Activated CD8-positive, alpha-beta memory T cell treated with anti-CD3 and anti-CD28 coated beads, Interleukin-2, amount 50 U/mL, for 1 hour (primary cell): Measurements from ENCODE around the gene PNPLA8.

Source experiments
- DNase-seq: peaks from one replicate; pipeline ENCODE4 v3.0.0-alpha.2; 2020; ENCODE audit errors: extremely low read depth

Gene PNPLA8

GRCh38 chr7:108442039-108442568 lies 83.8 kb downstream of the PNPLA8 start:
- DNase-seq = no peak

- no peak for DNase-seq
Observed at GRCh38 chr7:108441392-108441955, 84.5 kb downstream of the PNPLA8 start.

- DNase-seq = no peak
Observed at GRCh38 chr7:108440613-108441012, 85.3 kb downstream of the PNPLA8 start.

GRCh38 chr7:108436906-108437305 lies 89.0 kb downstream of the PNPLA8 start:
- no peak for DNase-seq

- no peak for DNase-seq
Observed at GRCh38 chr7:108434010-108434409, 91.9 kb downstream of the PNPLA8 start.

GRCh38 chr7:108431099-108431498 lies 94.8 kb downstream of the PNPLA8 start:
- no peak for DNase-seq

- no peak for DNase-seq
Observed at GRCh38 chr7:108430664-108431063, 95.3 kb downstream of the PNPLA8 start.

- DNase-seq = no peak
Observed at GRCh38 chr7:108427766-108428165, 98.2 kb downstream of the PNPLA8 start.

GRCh38 chr7:108425714-108426275 lies 100.1 kb downstream of the PNPLA8 start:
- DNase-seq = no peak

GRCh38 chr7:108424013-108424412 lies 101.9 kb downstream of the PNPLA8 start:
- DNase-seq = no peak

- DNase-seq = no peak
Observed at GRCh38 chr7:108423089-108423989, 102.6 kb downstream of the PNPLA8 start.

- no peak for DNase-seq
Observed at GRCh38 chr7:108421720-108422331, 104.1 kb downstream of the PNPLA8 start.
